GM19239 (cell line): ENCODE measurements around the gene SLC30A1.
"Not testable (repeated sequence)": the region's sequence is repeated elsewhere in the genome, so short reads cannot be mapped to it uniquely, and the experiment has no call there.

Source experiments
- DNase-seq: peaks from one replicate; pipeline ENCODE4 v3.0.0; 2011; ENCODE audit warnings: low spot score; ENCODE audit not compliant: insufficient read length
- FAIRE-seq: peaks from 2 replicates; lab custom pipeline; 2011; peaks lifted over from hg19 to GRCh38; lab: Jason Lieb, UNC

SLC30A1 gene

GRCh38 chr1:211578640-211579439 lies at the start of gene SLC30A1:
SLC30A1 (minus strand) TSS chr1:211579161; CDS start chr1:211578612, 549 bp downstream.
- FAIRE-seq (peak; percentile 91), DNase-seq (peak; percentile 88)

GRCh38 chr1:211628417-211628816 lies 49.5 kb upstream of the SLC30A1 start:
- FAIRE-seq (no peak), DNase-seq (no peak)

GRCh38 chr1:211627259-211627658 lies 48.3 kb upstream of the SLC30A1 start:
- no peak for DNase-seq
- FAIRE-seq, result no peak

GRCh38 chr1:211625866-211626265 lies 46.9 kb upstream of the SLC30A1 start:
- DNase-seq, FAIRE-seq: not testable (repeated sequence)

- no peak for DNase-seq
- FAIRE-seq, result no peak
These were observed 46.1 kb upstream of the SLC30A1 start for GRCh38 chr1:211625040-211625439.

GRCh38 chr1:211623515-211623914 lies 44.6 kb upstream of the SLC30A1 start:
- FAIRE-seq (no peak), DNase-seq (no peak)

- FAIRE-seq (no peak), DNase-seq (no peak)
These were observed 42.7 kb upstream of the SLC30A1 start for GRCh38 chr1:211621447-211622198.

GRCh38 chr1:211620097-211620496 lies 41.1 kb upstream of the SLC30A1 start:
- DNase-seq, result no peak
- FAIRE-seq, result no peak

- FAIRE-seq, result no peak
These were observed 40.4 kb upstream of the SLC30A1 start for GRCh38 chr1:211619033-211619996.

GRCh38 chr1:211616965-211617297 lies 38.0 kb upstream of the SLC30A1 start:
- FAIRE-seq (no peak), DNase-seq (no peak)

More at GRCh38 chr1:211619033-211619996, 40.4 kb upstream of the SLC30A1 start:
- DNase-seq, result no peak

GRCh38 chr1:211616231-211616964 lies 37.4 kb upstream of the SLC30A1 start:
- DNase-seq (no peak), FAIRE-seq (no peak)

- no peak for FAIRE-seq
These were observed 35.7 kb upstream of the SLC30A1 start for GRCh38 chr1:211614615-211615014.

GRCh38 chr1:211613951-211614350 lies 35.0 kb upstream of the SLC30A1 start:
- FAIRE-seq (no peak), DNase-seq (no peak)

More at GRCh38 chr1:211614615-211615014, 35.7 kb upstream of the SLC30A1 start:
- no peak for DNase-seq

GRCh38 chr1:211613108-211613947 lies 34.4 kb upstream of the SLC30A1 start:
- DNase-seq, result no peak
- no peak for FAIRE-seq

GRCh38 chr1:211612786-211613107 lies 33.8 kb upstream of the SLC30A1 start:
- DNase-seq, result no peak
- no peak for FAIRE-seq

- DNase-seq, result no peak
- FAIRE-seq, result no peak
These were observed 32.9 kb upstream of the SLC30A1 start for GRCh38 chr1:211611818-211612217.

- no peak for DNase-seq
- FAIRE-seq, result no peak
These were observed 32.0 kb upstream of the SLC30A1 start for GRCh38 chr1:211610779-211611556.
